ENCODE results near the gene SKP2. TPM values are rescaled to one million over a fixed set of nuclear protein-coding genes. Genes with fewer than 3 reads are reported as not detected.

The SKP2 gene
- total and polyA plus RNA-seq, 4 donors, result 4.6 to 28.2 (median 15.4) TPM

DNA sequence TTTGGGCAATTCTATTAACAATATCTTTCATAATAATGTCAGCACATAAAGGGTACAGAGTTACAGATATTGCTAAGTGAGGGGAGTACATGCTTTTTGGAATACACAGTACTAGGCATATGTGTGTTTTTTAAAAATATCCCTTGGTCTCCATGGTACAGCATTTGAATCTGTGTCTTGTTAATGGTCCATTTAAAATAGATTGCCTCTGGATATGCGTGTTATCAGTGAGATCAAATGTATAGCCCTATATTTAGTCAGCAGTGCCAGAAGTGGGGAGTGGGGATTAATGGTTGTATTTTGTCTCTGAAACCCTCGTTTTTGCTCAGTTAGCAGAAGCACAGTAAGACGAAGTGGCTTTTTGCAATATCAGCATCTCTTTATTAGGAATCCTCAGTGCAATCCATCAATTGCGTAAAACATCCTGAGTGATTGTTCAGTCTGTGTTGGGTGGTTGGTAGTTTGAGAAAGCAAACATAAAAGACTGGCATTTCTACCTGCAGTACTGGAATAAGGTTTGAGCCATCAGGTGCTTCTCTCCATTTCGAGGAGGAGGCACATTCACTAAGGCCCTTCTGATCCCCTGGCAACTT, 19.0 kb downstream of the SKP2 start:
- 53% methylated on average over 5 of the region's 5 CpGs for WGBS
- Histone ChIP-seq H3K27me3 (ENCODE audit: control insufficient read depth in 4 of 4, insufficient read depth in 4 of 4, low read length in 3 of 4) (no peaks in the 10 kb centered on the region), H3K4me3 (ENCODE audit: low read depth in 1 of 3, low read length in 3 of 3) (no peak overlapping the region), H3K36me3 (ENCODE audit: control insufficient read depth in 4 of 4, insufficient read depth in 3 of 4, low read depth in 1 of 4, low read length in 3 of 4) (peaks cover 4 to 33% (median 29%) of the 10 kb centered on the region in 4 donors), H3K27ac (ENCODE audit: low read depth in 1 of 2, low read length in 2 of 2) (no peak overlapping the region), H3K9ac (ENCODE audit: low read depth in 1 of 2, low read length in 2 of 2) (no peak overlapping the region), H3K9me3 (ENCODE audit: control insufficient read depth in 4 of 4, low read length in 3 of 4) (no peaks in the 10 kb centered on the region), H3K4me1 (ENCODE audit: control insufficient read depth in 4 of 4, insufficient read depth in 4 of 4, low read length in 3 of 4) (peaks cover 3 to 36% (median 22%) of the 10 kb centered on the region in 4 donors)
- TF ChIP-seq RAD21 (IDR thresholded peaks at IDR 0.05), result peak in 1 of 2 donors; percentile 32
- TF ChIP-seq TAF1 (conservative IDR thresholded peaks at IDR 0.05), result no peak
- TF ChIP-seq JUND (IDR thresholded peaks at IDR 0.05), result no peak
- TF ChIP-seq, protein P1, sequence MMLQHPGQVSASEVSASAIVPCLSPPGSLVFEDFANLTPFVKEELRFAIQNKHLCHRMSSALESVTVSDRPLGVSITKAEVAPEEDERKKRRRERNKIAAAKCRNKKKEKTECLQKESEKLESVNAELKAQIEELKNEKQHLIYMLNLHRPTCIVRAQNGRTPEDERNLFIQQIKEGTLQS (IDR thresholded peaks at IDR 0.05), result peak; percentile 19
- no peak for DNase-seq (ENCODE audit: low spot score)

DNA sequence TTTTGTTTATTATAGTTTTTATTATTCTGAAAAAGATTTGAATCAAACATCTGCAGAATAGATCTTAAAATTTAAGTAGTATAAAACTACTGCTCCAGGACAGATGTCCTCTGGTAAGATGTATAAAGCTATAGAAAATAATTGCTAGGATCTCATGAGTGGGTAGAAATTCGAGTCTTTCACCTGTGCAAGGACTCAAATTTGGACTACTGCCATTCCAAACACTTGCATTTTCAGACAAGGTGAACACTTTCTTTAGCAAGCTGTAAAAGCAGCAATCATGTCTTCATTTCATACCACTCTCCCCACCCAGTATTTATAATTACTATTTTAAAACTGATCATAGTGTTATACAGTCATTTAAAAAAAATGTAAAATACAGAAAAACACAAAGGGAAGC, 20.7 kb downstream of the SKP2 start:
- 32% methylated on average over 1 of the region's 1 CpG for WGBS
- Histone ChIP-seq H3K27me3 (ENCODE audit: control insufficient read depth in 4 of 4, insufficient read depth in 4 of 4, low read length in 3 of 4) (no peaks in the 10 kb centered on the region), H3K9ac (ENCODE audit: low read depth in 1 of 2, low read length in 2 of 2) (no peak overlapping the region), H3K27ac (ENCODE audit: low read depth in 1 of 2, low read length in 2 of 2) (no peak overlapping the region), H3K4me3 (ENCODE audit: low read depth in 1 of 3, low read length in 3 of 3) (no peak overlapping the region), H3K9me3 (ENCODE audit: control insufficient read depth in 4 of 4, low read length in 3 of 4) (no peaks in the 10 kb centered on the region), H3K4me1 (ENCODE audit: control insufficient read depth in 4 of 4, insufficient read depth in 4 of 4, low read length in 3 of 4) (peaks cover 3 to 41% (median 27%) of the 10 kb centered on the region in 4 donors), H3K36me3 (ENCODE audit: control insufficient read depth in 4 of 4, insufficient read depth in 3 of 4, low read depth in 1 of 4, low read length in 3 of 4) (peaks cover 4 to 25% (median 22%) of the 10 kb centered on the region in 4 donors)
- DNase-seq (ENCODE audit: low spot score), result no peak
- no peak for TF ChIP-seq HNF4A (conservative IDR thresholded peaks at IDR 0.05)

DNA sequence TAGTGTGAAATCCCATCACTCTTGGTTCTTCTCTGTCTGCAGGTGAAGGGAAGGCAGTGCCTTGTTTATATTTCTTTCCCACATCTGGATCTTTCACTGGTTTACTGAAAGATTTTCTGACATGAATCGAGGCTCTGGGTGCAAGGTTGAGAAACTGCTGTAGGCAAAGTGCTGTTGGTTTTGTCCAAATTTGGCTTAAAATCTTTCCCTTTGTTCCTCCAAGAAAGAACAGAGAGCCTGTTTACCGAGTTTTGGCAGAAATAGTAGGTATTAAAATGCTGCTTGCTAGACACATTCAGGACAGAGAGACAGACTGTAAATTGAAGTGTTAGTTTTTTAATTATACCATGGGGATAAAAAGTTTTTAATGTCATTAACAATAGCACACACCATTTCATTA, 21.5 kb downstream of the SKP2 start:
- no peaks in the 10 kb centered on the region for H3K9me3 ChIP-seq (ENCODE audit: control insufficient read depth in 4 of 4, low read length in 3 of 4)
- peaks cover 4 to 48% (median 33%) of the 10 kb centered on the region in 4 donors for H3K4me1 ChIP-seq (ENCODE audit: control insufficient read depth in 4 of 4, insufficient read depth in 4 of 4, low read length in 3 of 4)
- no peak overlapping the region for H3K4me3 ChIP-seq (ENCODE audit: low read depth in 1 of 3, low read length in 3 of 3)
- no peak for TF ChIP-seq EGR1 (IDR thresholded peaks at IDR 0.05; ENCODE audit: low read depth in 2 of 2)
- no peak for TF ChIP-seq TAF1 (conservative IDR thresholded peaks at IDR 0.05)
- TF ChIP-seq HNF4G (IDR thresholded peaks at IDR 0.05), result no peak
- no peak for TF ChIP-seq YY1 (IDR thresholded peaks at IDR 0.05)
- no peak for TF ChIP-seq GABPA (IDR thresholded peaks at IDR 0.05 in 1 of 2, conservative IDR thresholded peaks at IDR 0.05 in 1 of 2)
- TF ChIP-seq, protein P2, sequence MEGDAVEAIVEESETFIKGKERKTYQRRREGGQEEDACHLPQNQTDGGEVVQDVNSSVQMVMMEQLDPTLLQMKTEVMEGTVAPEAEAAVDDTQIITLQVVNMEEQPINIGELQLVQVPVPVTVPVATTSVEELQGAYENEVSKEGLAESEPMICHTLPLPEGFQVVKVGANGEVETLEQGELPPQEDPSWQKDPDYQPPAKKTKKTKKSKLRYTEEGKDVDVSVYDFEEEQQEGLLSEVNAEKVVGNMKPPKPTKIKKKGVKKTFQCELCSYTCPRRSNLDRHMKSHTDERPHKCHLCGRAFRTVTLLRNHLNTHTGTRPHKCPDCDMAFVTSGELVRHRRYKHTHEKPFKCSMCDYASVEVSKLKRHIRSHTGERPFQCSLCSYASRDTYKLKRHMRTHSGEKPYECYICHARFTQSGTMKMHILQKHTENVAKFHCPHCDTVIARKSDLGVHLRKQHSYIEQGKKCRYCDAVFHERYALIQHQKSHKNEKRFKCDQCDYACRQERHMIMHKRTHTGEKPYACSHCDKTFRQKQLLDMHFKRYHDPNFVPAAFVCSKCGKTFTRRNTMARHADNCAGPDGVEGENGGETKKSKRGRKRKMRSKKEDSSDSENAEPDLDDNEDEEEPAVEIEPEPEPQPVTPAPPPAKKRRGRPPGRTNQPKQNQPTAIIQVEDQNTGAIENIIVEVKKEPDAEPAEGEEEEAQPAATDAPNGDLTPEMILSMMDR (IDR thresholded peaks at IDR 0.05; ENCODE audit: low read depth, low read length, missing input control), result no peak
- TF ChIP-seq, protein P1 (IDR thresholded peaks at IDR 0.05), result no peak
- TF ChIP-seq FOXA1 (IDR thresholded peaks at IDR 0.05), result no peak
- TF ChIP-seq SP1 (IDR thresholded peaks at IDR 0.05), result no peak
- no peak for TF ChIP-seq HNF4A (conservative IDR thresholded peaks at IDR 0.05)
- TF ChIP-seq RAD21 (IDR thresholded peaks at IDR 0.05), result no peak
- no peak for TF ChIP-seq RXRA (IDR thresholded peaks at IDR 0.05)
- TF ChIP-seq, protein P3, sequence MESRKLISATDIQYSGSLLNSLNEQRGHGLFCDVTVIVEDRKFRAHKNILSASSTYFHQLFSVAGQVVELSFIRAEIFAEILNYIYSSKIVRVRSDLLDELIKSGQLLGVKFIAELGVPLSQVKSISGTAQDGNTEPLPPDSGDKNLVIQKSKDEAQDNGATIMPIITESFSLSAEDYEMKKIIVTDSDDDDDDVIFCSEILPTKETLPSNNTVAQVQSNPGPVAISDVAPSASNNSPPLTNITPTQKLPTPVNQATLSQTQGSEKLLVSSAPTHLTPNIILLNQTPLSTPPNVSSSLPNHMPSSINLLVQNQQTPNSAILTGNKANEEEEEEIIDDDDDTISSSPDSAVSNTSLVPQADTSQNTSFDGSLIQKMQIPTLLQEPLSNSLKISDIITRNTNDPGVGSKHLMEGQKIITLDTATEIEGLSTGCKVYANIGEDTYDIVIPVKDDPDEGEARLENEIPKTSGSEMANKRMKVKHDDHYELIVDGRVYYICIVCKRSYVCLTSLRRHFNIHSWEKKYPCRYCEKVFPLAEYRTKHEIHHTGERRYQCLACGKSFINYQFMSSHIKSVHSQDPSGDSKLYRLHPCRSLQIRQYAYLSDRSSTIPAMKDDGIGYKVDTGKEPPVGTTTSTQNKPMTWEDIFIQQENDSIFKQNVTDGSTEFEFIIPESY (IDR thresholded peaks at IDR 0.05), result no peak
- TF ChIP-seq JUND (IDR thresholded peaks at IDR 0.05), result no peak
- TF ChIP-seq, protein P4, sequence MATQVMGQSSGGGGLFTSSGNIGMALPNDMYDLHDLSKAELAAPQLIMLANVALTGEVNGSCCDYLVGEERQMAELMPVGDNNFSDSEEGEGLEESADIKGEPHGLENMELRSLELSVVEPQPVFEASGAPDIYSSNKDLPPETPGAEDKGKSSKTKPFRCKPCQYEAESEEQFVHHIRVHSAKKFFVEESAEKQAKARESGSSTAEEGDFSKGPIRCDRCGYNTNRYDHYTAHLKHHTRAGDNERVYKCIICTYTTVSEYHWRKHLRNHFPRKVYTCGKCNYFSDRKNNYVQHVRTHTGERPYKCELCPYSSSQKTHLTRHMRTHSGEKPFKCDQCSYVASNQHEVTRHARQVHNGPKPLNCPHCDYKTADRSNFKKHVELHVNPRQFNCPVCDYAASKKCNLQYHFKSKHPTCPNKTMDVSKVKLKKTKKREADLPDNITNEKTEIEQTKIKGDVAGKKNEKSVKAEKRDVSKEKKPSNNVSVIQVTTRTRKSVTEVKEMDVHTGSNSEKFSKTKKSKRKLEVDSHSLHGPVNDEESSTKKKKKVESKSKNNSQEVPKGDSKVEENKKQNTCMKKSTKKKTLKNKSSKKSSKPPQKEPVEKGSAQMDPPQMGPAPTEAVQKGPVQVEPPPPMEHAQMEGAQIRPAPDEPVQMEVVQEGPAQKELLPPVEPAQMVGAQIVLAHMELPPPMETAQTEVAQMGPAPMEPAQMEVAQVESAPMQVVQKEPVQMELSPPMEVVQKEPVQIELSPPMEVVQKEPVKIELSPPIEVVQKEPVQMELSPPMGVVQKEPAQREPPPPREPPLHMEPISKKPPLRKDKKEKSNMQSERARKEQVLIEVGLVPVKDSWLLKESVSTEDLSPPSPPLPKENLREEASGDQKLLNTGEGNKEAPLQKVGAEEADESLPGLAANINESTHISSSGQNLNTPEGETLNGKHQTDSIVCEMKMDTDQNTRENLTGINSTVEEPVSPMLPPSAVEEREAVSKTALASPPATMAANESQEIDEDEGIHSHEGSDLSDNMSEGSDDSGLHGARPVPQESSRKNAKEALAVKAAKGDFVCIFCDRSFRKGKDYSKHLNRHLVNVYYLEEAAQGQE (IDR thresholded peaks at IDR 0.05), result no peak
- TF ChIP-seq NR2F2 (IDR thresholded peaks at IDR 0.05), result no peak
- TF ChIP-seq, protein P5, sequence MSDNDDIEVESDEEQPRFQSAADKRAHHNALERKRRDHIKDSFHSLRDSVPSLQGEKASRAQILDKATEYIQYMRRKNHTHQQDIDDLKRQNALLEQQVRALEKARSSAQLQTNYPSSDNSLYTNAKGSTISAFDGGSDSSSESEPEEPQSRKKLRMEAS (IDR thresholded peaks at IDR 0.05), result no peak
- no peak for DNase-seq (ENCODE audit: low spot score)
- H3K27ac ChIP-seq (ENCODE audit: low read depth in 1 of 2, low read length in 2 of 2), result no peak overlapping the region
- WGBS, result 55% methylated on average over 2 of the region's 2 CpGs
- H3K27me3 ChIP-seq (ENCODE audit: control insufficient read depth in 4 of 4, insufficient read depth in 4 of 4, low read length in 3 of 4), result no peaks in the 10 kb centered on the region
- H3K36me3 ChIP-seq (ENCODE audit: control insufficient read depth in 4 of 4, insufficient read depth in 3 of 4, low read depth in 1 of 4, low read length in 3 of 4), result peaks cover 4 to 21% (median 16%) of the 10 kb centered on the region in 4 donors
- H3K9ac ChIP-seq (ENCODE audit: low read depth in 1 of 2, low read length in 2 of 2), result no peak overlapping the region
